ENCODE data around the gene PPP2R3B. TPM values are rescaled to one million over a fixed set of nuclear protein-coding genes. Genes with fewer than 3 reads are reported as not detected.
A peak's percentile ranks its signal among the peaks of the same experiment; 100 is the strongest.

The PPP2R3B gene
- total RNA-seq, 1 experiment from 2014 or later: 130 TPM

GRCh38 chrX:288561-288991 lies 98.1 kb downstream of the PPP2R3B start:
- Mint-ChIP-seq H3K4me1 (peaks cover 16% of the 10 kb centered on the region), H3K27me3 (ENCODE audit: low read depth) (no peaks in the 10 kb centered on the region), H3K36me3 (peaks cover 84% of the 10 kb centered on the region), H3K9me3 (0 out of 2 replicates have a peak, but pooled peaks cover 6% of the 10 kb centered on the region), H3K4me3 (no peak overlapping the region), H3K27ac (0 out of 2 replicates have a peak overlapping the region, but pooled peaks have one; percentile 45)
- POLR2A ChIA-PET: no interaction called here
- TF ChIP-seq AFF4 (CRISPR knock-in tag; IDR thresholded peaks at IDR 0.05; ENCODE audit: borderline replicate concordance) (no peak), JUN (CRISPR knock-in tag; IDR thresholded peaks at IDR 0.05) (no peak), ZBTB21 (CRISPR knock-in tag; IDR thresholded peaks at IDR 0.05; ENCODE audit: borderline replicate concordance) (no peak), ATF6 (CRISPR knock-in tag; IDR thresholded peaks at IDR 0.05) (no peak), ATF3 (CRISPR knock-in tag; conservative IDR thresholded peaks at IDR 0.05) (no peak), ZNF532 (CRISPR knock-in tag; IDR thresholded peaks at IDR 0.05; ENCODE audit: borderline replicate concordance) (no peak)
- CTCF ChIA-PET: no interaction called here
- ATAC-seq: no peak
- no peak for DNase-seq (ENCODE audit: low spot score)

GRCh38 chrX:287670-288069 lies 99.0 kb downstream of the PPP2R3B start:
- H3K4me1 Mint-ChIP-seq: peaks cover 16% of the 10 kb centered on the region
- no peak overlapping the region for H3K4me3 Mint-ChIP-seq
- no peak for ATAC-seq
- ChIA-PET CTCF (no interaction called here), POLR2A (no interaction called here)
- no peak overlapping the region for H3K27ac Mint-ChIP-seq
- H3K9me3 Mint-ChIP-seq: 0 out of 2 replicates have a peak, but pooled peaks cover 6% of the 10 kb centered on the region
- H3K36me3 Mint-ChIP-seq: peaks cover 76% of the 10 kb centered on the region
- no peak for DNase-seq (ENCODE audit: low spot score)
- H3K27me3 Mint-ChIP-seq (ENCODE audit: low read depth): no peaks in the 10 kb centered on the region
- TF ChIP-seq ZNF219 (CRISPR knock-in tag; IDR thresholded peaks at IDR 0.05; ENCODE audit: borderline replicate concordance) (no peak), CREB1 (CRISPR knock-in tag; IDR thresholded peaks at IDR 0.05) (no peak), SMAD4 (CRISPR knock-in tag; IDR thresholded peaks at IDR 0.05) (no peak), NR2C2 (CRISPR knock-in tag; IDR thresholded peaks at IDR 0.05) (no peak), SMAD3 (CRISPR knock-in tag; IDR thresholded peaks at IDR 0.05; ENCODE audit: borderline replicate concordance) (no peak), E2F5 (CRISPR knock-in tag; IDR thresholded peaks at IDR 0.05) (no peak), ERG (CRISPR knock-in tag; IDR thresholded peaks at IDR 0.05) (no peak), ZSCAN18 (CRISPR knock-in tag; IDR thresholded peaks at IDR 0.05) (no peak), PRRX2 (CRISPR knock-in tag; IDR thresholded peaks at IDR 0.05) (no peak), NFYB (CRISPR knock-in tag; conservative IDR thresholded peaks at IDR 0.05; ENCODE audit: low read depth) (no peak), HMGA2 (CRISPR knock-in tag; IDR thresholded peaks at IDR 0.05) (no peak)
